Transverse colon (tissue), 4 donors: ENCODE measurements around the gene FIS1. TPM values are rescaled to one million over a fixed set of nuclear protein-coding genes. Genes with fewer than 3 reads are reported as not detected.
"Not testable (repeated sequence)": the region's sequence is repeated elsewhere in the genome, so short reads cannot be mapped to it uniquely, and the experiment has no call there.

ENCODE experiments used
- DNase-seq: peaks from one replicate; pipeline ENCODE4 v3.0.0-alpha.2; 2019
- H3K27ac ChIP-seq, 4 donors: fragments of 200-600 bp; sonication (generic); 2 replicates each; pipeline ENCODE4 v1.5.1; 2016 to 2018; ENCODE audit warnings: inconsistent platforms in 4 of 4
- H3K27me3 ChIP-seq: fragments of 200-600 bp; sonication (generic); 2 replicates; pipeline ENCODE4 v1.5.1; 2017; ENCODE audit warnings: inconsistent platforms
- H3K36me3 ChIP-seq, 4 donors: fragments of 200-600 bp; sonication (generic); 2 replicates each; pipeline ENCODE4 v1.5.1; 2017 to 2019; ENCODE audit warnings: inconsistent platforms in 4 of 4
- H3K4me1 ChIP-seq, 4 donors: fragments of 200-600 bp; sonication (generic); 2 replicates each; pipeline ENCODE4 v1.5.1; 2017 to 2020; ENCODE audit warnings: inconsistent platforms in 4 of 4
- H3K4me3 ChIP-seq, 4 donors: fragments of 200-600 bp; sonication (generic); 1 replicate in 1 of 4; 2 replicates in 3 of 4; pipeline versions ENCODE4 v1.5.1 to v1.6.1; 2017 to 2019; ENCODE audit warnings: inconsistent platforms in 4 of 4
- H3K9me3 ChIP-seq, 2 donors: fragments of 200-600 bp; sonication (generic); 2 replicates each; pipeline ENCODE4 v1.5.1; 2017 to 2019; ENCODE audit warnings: inconsistent platforms in 2 of 2
- EP300 ChIP-seq: sonication (generic); formaldehyde crosslinking; IDR thresholded peaks from one replicate; pipeline ENCODE4 v1.6.1; 2017; ENCODE audit warnings: antibody characterized with exemption, low read depth
- POLR2A ChIP-seq: fragments of 450-650 bp; IDR thresholded peaks from one replicate; pipeline ENCODE4 v1.6.1; 2016; ENCODE audit warnings: antibody characterized with exemption, mild to moderate bottlenecking, moderate library complexity
- POLR2AphosphoS5 ChIP-seq, 3 donors: sonication (generic); formaldehyde crosslinking; IDR thresholded peaks; one replicate each; pipeline ENCODE4 v1.6.1; 2016; ENCODE audit warnings: antibody characterized with exemption in 3 of 3
- WGBS, 2 donors: methylation state at CpG; one replicate each; pipeline ENCODE4 v1.1.5; 2018; ENCODE audit warnings: low coverage in 1 of 2; 5-methylcytosine and 5-hydroxymethylcytosine counted together
- in situ Hi-C, 4 donors: fragments of 200-750 bp; cut with MboI; loops; one replicate each; pipeline versions ENCODE4 v1.15.0 to v1.15.1; 2017; ENCODE audit warnings: low sequenced_read_pairs in 3 of 4, low pct_ligation_motif_present in 1 of 4, low pct_unique_long_range_greater_than_20kb in 1 of 4
- intact Hi-C: fragments of 100-400 bp; cut with DNase I; formaldehyde crosslinking; loops from one replicate; pipeline ENCODE4 v1.15.1; 2023; ENCODE audit warnings: low total_unique reads
- total RNA-seq, 4 donors: library from RNA; depleted of rRNA; stranded (reverse); fragments of >200 nt; gene quantifications; one replicate each; pipeline ENCODE4 v1.1.0, GENCODE V29; 2016
- TF ChIP-seq, protein P1 (sequence below), 5 experiments: fragments of 200-600 bp in 3 of 5; fragments of 450-650 bp in 2 of 5; sonication (generic) in 3 of 5; IDR thresholded peaks; 1 replicate in 2 of 5; 2 replicates in 3 of 5; pipeline ENCODE4 v1.5.1; 2016 to 2017; ENCODE audit warnings: antibody characterized with exemption in 5 of 5, inconsistent platforms in 3 of 5, mild to moderate bottlenecking in 2 of 5, moderate library complexity in 1 of 5

FIS1 gene
- total RNA-seq, 4 donors from 2014 or later: 159 to 261 (median 187) TPM

DNA sequence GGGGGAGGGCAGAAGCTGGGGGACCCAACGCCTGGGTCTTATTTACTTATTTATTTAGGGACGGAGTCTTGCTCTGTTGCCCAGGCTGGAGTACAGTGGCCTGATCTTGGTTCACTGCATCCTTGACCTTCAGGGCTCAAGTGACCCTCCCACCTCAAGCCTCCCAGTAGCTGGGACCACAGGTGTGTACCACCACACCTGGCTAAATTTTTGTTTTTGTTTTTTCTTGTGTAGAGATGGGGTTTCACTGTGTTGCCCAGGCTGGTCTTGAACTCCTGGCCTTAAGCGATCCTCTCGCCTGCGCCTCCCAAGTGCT is 42.3 kb downstream of the FIS1 start:
- H3K27me3 ChIP-seq: peaks cover 49% of the 10 kb centered on the region
- no peak for DNase-seq
- no peak for TF ChIP-seq POLR2AphosphoS5 (IDR thresholded peaks at IDR 0.05)
- no peak for TF ChIP-seq POLR2A
- no peak for TF ChIP-seq EP300
- TF ChIP-seq, protein P1, sequence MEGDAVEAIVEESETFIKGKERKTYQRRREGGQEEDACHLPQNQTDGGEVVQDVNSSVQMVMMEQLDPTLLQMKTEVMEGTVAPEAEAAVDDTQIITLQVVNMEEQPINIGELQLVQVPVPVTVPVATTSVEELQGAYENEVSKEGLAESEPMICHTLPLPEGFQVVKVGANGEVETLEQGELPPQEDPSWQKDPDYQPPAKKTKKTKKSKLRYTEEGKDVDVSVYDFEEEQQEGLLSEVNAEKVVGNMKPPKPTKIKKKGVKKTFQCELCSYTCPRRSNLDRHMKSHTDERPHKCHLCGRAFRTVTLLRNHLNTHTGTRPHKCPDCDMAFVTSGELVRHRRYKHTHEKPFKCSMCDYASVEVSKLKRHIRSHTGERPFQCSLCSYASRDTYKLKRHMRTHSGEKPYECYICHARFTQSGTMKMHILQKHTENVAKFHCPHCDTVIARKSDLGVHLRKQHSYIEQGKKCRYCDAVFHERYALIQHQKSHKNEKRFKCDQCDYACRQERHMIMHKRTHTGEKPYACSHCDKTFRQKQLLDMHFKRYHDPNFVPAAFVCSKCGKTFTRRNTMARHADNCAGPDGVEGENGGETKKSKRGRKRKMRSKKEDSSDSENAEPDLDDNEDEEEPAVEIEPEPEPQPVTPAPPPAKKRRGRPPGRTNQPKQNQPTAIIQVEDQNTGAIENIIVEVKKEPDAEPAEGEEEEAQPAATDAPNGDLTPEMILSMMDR (IDR thresholded peaks at IDR 0.05): no peak

DNA sequence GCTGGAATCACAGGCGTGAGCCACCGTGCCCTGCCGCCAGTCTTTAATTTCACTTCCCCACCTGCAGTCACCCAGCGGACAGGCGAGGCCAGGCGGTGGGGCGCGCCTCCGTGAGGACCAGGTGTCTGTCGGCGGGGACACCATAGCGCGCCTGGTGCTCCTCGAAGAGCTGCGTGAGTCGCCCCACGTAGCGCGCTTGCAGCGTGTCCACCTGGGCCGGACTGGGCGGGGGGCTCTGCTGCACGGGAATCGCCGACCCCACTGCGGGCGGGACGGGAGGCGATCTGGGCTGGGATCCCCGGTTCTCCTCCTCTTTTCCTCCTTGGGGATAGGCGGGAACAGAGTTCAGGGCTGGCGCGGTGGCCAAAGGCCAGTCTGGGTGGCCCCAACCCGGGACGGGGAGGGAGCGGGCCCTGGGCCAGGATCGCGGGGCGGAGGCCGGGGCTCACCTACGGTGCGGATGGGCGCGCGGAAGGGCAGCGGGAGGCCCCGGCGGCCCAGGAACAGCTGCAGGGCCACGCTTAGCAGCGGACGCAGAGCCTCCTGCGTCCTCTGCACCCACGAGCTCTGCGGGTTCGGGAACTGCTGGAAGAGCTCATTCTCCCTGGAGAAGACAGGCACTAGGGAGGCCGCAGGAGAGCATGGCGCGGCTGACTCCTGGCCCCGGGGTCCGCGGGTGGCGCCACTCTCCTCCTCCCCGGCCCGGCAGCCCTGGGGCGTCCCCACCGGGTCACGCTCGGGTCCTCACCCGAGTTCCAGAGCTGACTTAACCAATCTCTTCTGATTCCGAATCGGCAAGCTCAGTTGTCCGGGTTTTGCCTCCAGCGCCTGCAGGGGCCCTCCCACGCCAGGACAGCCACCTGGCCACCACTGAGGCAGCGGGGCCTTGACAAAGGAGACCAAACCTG is 42.9 kb downstream of the FIS1 start:
- 19% methylated on average over 31 of the region's 75 CpGs; no CpG with 5 or more reads in 1 of the 2 donors for WGBS, 2 donors
- intact Hi-C loops: no loop called here
- peaks cover 0 to 22% (median 10%) of the 10 kb centered on the region in 4 donors for H3K4me1 ChIP-seq
- in situ Hi-C loops: no loop called here
- H3K4me3 ChIP-seq: peak overlapping the region in 3 of 4 donors; percentile 15 to 40 (median 35)
- TF ChIP-seq POLR2AphosphoS5 (IDR thresholded peaks at IDR 0.05) (peak in 2 of 3 donors; percentile 58 to 71), POLR2A (peak; percentile 65), EP300 (no peak)
- TF ChIP-seq, protein P1 (IDR thresholded peaks at IDR 0.05): no peak
- peak; percentile 82 for DNase-seq
- H3K27ac ChIP-seq: peak overlapping the region; percentile 72 to 82 (median 79)
- no peaks in the 10 kb centered on the region for H3K9me3 ChIP-seq
- H3K27me3 ChIP-seq: peaks cover 49% of the 10 kb centered on the region
- no peaks in the 10 kb centered on the region for H3K36me3 ChIP-seq

More for the DNA sequence above, 42.3 kb downstream of the FIS1 start:
- WGBS, 2 donors: 87% methylated on average over 5 of the region's 5 CpGs; no CpG with 5 or more reads in 1 of the 2 donors
- Histone ChIP-seq H3K4me1 (peaks cover 0 to 22% (median 10%) of the 10 kb centered on the region in 4 donors), H3K36me3 (no peaks in the 10 kb centered on the region), H3K9me3 (no peaks in the 10 kb centered on the region), H3K27ac (peak overlapping the region in 1 of 4 donors; percentile 79), H3K4me3 (peak overlapping the region in 1 of 4 donors; percentile 40)
- intact Hi-C loops: no loop called here
- in situ Hi-C loops: no loop called here

DNA sequence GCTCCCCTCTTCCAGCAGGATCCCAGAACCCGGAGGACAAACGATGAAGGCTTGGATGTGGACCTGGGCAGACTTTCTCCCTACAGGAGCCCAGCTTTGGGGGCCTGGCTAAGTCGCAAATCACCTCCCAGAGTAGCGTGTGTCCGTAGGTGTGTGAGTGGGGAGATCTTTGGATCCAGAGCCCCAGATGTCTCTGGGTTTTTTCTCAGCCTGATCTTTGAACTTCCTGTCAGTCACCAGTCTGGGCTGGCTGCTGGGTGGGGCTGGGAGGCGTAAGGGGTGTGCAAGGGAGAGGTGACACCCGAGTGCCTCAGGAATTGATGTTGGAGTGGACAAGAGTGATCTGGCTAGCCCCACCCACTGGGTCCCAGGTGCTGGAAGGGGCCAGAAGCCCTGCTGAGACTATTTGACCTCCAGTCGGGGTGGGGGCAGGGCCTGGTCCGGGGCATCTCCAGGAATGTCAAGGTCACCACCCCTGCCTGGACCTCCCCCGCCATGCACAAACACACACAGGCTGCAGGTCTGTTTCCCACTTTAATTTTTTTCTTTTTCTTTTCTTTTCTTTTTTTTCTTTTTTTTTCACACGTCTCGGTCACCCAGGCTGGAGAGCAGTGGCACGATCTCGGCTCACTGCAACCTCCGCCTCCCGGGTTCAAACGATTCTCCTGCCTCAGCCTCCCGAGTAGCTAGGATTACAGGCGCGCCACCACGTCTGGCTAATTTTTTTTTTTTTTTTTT is 43.9 kb downstream of the FIS1 start, which contains the start of gene MOGAT3:
TSS of gene MOGAT3 (minus strand) at position 175 of the 738 bp plus-strand sequence. CDS start 182 bp downstream, outside the sequence.
- intact Hi-C loops (no loop called here), in situ Hi-C loops (no loop called here)
- Histone ChIP-seq H3K36me3 (no peaks in the 10 kb centered on the region), H3K27ac (peak within 1 kb of the TSS; percentile 72 to 82 (median 79)), H3K27me3 (peaks cover 53% of the 10 kb centered on the region), H3K4me1 (peaks cover 0 to 22% (median 10%) of the 10 kb centered on the region in 4 donors), H3K9me3 (no peaks in the 10 kb centered on the region), H3K4me3 (peak within 1 kb of the TSS in 3 of 4 donors; percentile 15 to 44 (median 35))
- DNase-seq: peak; percentile 89
- TF ChIP-seq POLR2A (peak; percentile 86), POLR2AphosphoS5 (IDR thresholded peaks at IDR 0.05) (peak; percentile 33 to 92 (median 80)), EP300 (no peak)
- TF ChIP-seq, protein P1 (IDR thresholded peaks at IDR 0.05): no peak
- 29% methylated on average over 21 of the region's 21 CpGs; no CpG with 5 or more reads in 1 of the 2 donors for WGBS, 2 donors

DNA sequence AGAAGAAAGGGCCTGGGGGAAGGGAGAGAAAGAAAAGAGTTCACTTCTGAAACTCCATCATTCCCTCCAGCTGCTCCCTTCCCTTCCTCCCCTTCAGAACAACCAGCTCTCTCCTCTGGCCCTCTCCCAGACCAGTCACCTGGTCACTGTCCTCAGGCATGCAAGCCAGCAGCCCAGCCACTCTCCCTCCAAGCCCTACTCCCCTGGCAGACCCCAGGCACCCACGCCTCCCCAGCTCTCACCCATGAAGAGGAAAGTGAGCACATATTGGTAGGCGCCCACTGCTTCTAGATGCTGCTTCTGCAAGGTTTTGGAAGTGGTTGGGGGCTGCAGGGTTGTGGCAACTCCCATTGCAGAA is 44.4 kb downstream of the FIS1 start:
- H3K4me3 ChIP-seq: peak overlapping the region in 3 of 4 donors; percentile 8 to 44 (median 18)
- H3K9me3 ChIP-seq: no peaks in the 10 kb centered on the region
- in situ Hi-C loops: no loop called here
- H3K27ac ChIP-seq: peak overlapping the region; percentile 72 to 82 (median 79)
- WGBS, 2 donors: 42% methylated on average over 2 of the region's 2 CpGs; no CpG with 5 or more reads in 1 of the 2 donors
- intact Hi-C loops: no loop called here
- peaks cover 0 to 22% (median 10%) of the 10 kb centered on the region in 4 donors for H3K4me1 ChIP-seq
- peaks cover 54% of the 10 kb centered on the region for H3K27me3 ChIP-seq
- no peak for DNase-seq
- no peaks in the 10 kb centered on the region for H3K36me3 ChIP-seq
- TF ChIP-seq POLR2AphosphoS5 (IDR thresholded peaks at IDR 0.05): no peak

DNA sequence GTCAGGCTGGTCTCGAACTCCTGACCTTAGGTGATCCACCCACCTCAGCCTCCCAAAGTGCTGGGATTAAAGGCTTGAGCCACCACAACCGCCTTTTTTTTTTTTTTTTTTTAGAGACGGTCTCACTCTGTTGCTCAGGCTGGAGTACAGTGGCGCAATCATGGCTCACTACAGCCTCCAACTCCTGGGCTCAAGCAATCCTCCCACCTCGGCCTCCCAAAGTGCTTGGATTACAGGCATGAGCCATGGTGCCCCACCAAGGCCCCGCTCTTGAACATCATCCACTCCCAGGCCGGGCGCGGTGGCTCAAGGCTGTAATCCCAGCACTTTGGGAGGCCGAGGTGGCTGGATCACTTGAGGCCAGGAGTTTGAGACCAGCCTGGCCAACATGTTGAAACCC is 45.4 kb downstream of the FIS1 start:
- not testable (repeated sequence) for H3K36me3 ChIP-seq, H3K4me3 ChIP-seq, H3K9me3 ChIP-seq, DNase-seq, H3K27ac ChIP-seq
- Histone ChIP-seq H3K4me1 (peaks cover 0 to 22% (median 10%) of the 10 kb centered on the region in 4 donors), H3K27me3 (peaks cover 54% of the 10 kb centered on the region)
- intact Hi-C loops: loop anchor here (10.0 kb wide), 1 partner anchor 95 kb away; no protein-coding TSS in a partner anchor
- in situ Hi-C loops: loop anchor here in 2 of 4 donors (10.0 kb wide), 2 partner anchors 55 to 75 kb away; no protein-coding TSS in a partner anchor
- WGBS, 2 donors: 90% methylated on average over 10 of the region's 10 CpGs; no CpG with 5 or more reads in 1 of the 2 donors
